ENCODE results near the gene PDSS1. TPM values are rescaled to one million over a fixed set of nuclear protein-coding genes. Genes with fewer than 3 reads are reported as not detected.

Gene PDSS1
- total RNA-seq, 2 experiments from 2014 or later = 16.1 to 18.8 TPM

DNA sequence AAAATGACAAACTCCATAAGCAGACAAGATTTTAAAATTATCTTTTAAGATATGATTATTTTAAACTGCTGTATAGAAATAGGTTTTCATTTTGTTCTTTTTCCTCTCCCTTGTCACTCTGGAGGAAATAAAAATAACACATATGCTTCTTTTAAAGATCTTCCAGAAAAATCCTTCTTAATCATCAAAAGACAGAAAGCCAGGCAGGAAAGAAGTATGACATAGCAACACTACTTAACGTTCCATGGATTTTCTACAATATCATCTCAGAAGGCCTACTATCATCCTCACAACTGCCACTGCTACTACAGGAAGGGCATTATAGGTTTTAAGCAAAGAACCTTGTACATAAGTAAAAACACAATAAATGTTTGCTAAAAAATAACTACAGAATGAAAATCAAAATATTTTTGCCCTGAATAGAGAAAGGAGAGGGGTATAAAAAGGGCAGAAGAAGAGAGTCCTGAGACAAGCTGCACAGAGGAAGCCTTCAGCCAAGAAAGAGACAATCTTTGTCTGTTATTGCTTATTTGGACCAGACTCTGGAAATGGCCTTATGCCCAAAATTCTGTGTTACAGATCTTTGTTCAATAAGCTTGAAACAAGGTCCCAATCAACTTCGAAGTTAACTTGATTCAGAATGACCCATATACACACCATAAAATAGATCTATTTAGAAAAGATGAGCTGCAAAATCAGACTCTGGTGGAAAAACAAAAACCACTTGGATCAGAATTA, 95.4 kb downstream of the PDSS1 start:
- no peak for ATAC-seq
- H3K4me1 Mint-ChIP-seq (ENCODE audit: low read depth) = peaks cover 38% of the 10 kb centered on the region
- no peak for DNase-seq
- H3K4me3 Mint-ChIP-seq = no peak overlapping the region
- intact Hi-C loops (cut with micrococcal nuclease) = loop anchor here (10.0 kb wide), 1 partner anchor 62 kb away; no protein-coding TSS in a partner anchor
- H3K27me3 Mint-ChIP-seq = no peaks in the 10 kb centered on the region
- no peak overlapping the region for H3K27ac Mint-ChIP-seq
- ChIA-PET CTCF (interaction anchor here (1.2 to 1.4 kb wide), 3 partner anchors 12 to 41 kb away, joined by 3 to 5 read pairs (median 3); no protein-coding TSS in a partner anchor), POLR2A (interaction anchor here (0.6 kb wide), 1 partner anchor 23 kb away, joined by 3 read pairs; no protein-coding TSS in a partner anchor)
- TF ChIP-seq, protein P1, sequence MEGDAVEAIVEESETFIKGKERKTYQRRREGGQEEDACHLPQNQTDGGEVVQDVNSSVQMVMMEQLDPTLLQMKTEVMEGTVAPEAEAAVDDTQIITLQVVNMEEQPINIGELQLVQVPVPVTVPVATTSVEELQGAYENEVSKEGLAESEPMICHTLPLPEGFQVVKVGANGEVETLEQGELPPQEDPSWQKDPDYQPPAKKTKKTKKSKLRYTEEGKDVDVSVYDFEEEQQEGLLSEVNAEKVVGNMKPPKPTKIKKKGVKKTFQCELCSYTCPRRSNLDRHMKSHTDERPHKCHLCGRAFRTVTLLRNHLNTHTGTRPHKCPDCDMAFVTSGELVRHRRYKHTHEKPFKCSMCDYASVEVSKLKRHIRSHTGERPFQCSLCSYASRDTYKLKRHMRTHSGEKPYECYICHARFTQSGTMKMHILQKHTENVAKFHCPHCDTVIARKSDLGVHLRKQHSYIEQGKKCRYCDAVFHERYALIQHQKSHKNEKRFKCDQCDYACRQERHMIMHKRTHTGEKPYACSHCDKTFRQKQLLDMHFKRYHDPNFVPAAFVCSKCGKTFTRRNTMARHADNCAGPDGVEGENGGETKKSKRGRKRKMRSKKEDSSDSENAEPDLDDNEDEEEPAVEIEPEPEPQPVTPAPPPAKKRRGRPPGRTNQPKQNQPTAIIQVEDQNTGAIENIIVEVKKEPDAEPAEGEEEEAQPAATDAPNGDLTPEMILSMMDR (IDR thresholded peaks at IDR 0.05) = no peak
- H3K36me3 Mint-ChIP-seq (ENCODE audit: low read depth) = peaks cover 36% of the 10 kb centered on the region
- H3K9me3 Mint-ChIP-seq = peaks cover 12% of the 10 kb centered on the region

Other genes starting within 250 kb of the PDSS1 start
- 10 to 100 TPM; 32.4 to 37.2 TPM for gene ABI1, start 163.3 kb downstream of the PDSS1 start, total RNA-seq

Data from activated CD8-positive, alpha-beta T cell treated with anti-CD3 and anti-CD28 coated beads for 36 hours (primary cell).